Tibial artery (tissue), 4 donors: ENCODE data around the gene SLC38A3.

Source experiments
- DNase-seq, 2 donors: peaks; one replicate each; pipeline ENCODE4 v3.0.0-alpha.2; 2019
- H3K27ac ChIP-seq, 2 donors: fragments of 200-600 bp; sonication (generic) in 1 of 2; 1 replicate in 1 of 2; 2 replicates in 1 of 2; pipeline ENCODE4 v1.5.1; 2018 to 2019; ENCODE audit warnings: mild to moderate bottlenecking in 1 of 2
- H3K27me3 ChIP-seq, 2 donors: fragments of 200-600 bp; sonication (generic) in 1 of 2; one replicate each; pipeline versions ENCODE4 v1.5.1 to v1.6.0; 2016 to 2019
- H3K36me3 ChIP-seq, 3 donors: fragments of 200-600 bp; sonication (generic) in 2 of 3; one replicate each; pipeline ENCODE4 v1.5.1; 2016 to 2019; ENCODE audit warnings: mild to moderate bottlenecking in 2 of 3
- H3K4me1 ChIP-seq, 4 donors: fragments of 200-600 bp; sonication (generic) in 2 of 4; 1 replicate in 3 of 4; 2 replicates in 1 of 4; pipeline ENCODE4 v1.5.1; 2016 to 2019
- H3K4me3 ChIP-seq, 2 donors: fragments of 200-600 bp; sonication (generic) in 1 of 2; 1 replicate in 1 of 2; 2 replicates in 1 of 2; pipeline ENCODE4 v1.5.1; 2018 to 2019; ENCODE audit warnings: mild to moderate bottlenecking in 2 of 2
- H3K9me3 ChIP-seq, 3 donors: fragments of 200-600 bp; sonication (generic) in 1 of 3; one replicate each; pipeline ENCODE4 v1.5.1; 2016 to 2019
- intact Hi-C: fragments of 100-400 bp; cut with DNase I; formaldehyde crosslinking; loops from one replicate; pipeline ENCODE4 v1.15.0; 2023; ENCODE audit warnings: low total_unique reads
- TF ChIP-seq, protein P1 (sequence below), 2 experiments: fragments of 200-600 bp in 1 of 2; fragments of 450-650 bp in 1 of 2; IDR thresholded peaks; one replicate each; pipeline ENCODE4 v1.5.1; 2017 to 2019; ENCODE audit warnings: antibody characterized with exemption in 2 of 2, mild to moderate bottlenecking in 1 of 2, moderate library complexity in 1 of 2

SLC38A3 gene

DNA sequence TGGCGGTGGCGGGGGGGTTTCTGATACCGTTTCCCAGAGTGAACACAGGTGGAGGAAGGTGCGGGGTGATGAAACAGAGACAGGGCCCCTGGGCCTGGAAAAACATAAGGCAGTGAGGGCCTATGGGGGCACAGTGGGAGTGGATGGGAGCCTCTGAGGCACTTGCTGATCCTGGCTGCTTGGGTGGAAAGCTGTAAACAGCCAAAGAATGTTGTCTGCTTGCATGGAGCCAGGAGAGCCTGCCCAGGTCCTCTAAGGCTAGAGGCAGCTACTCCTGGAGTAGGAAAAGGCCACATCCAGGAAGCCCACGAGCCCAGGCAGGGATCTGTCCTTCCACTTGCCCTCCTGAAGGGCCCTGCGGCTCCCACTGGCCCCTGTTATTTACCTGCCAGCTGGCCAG, 60.9 kb downstream of the SLC38A3 start:
- H3K36me3 ChIP-seq: no peaks in the 10 kb centered on the region
- H3K4me3 ChIP-seq: peak overlapping the region; percentile 65 to 66
- peaks cover 8 to 88% (median 79%) of the 10 kb centered on the region in 4 donors for H3K4me1 ChIP-seq
- no peak for DNase-seq
- H3K27ac ChIP-seq: peak overlapping the region; percentile 96 to 98
- no peaks in the 10 kb centered on the region for H3K9me3 ChIP-seq
- H3K27me3 ChIP-seq: no peaks in the 10 kb centered on the region
- TF ChIP-seq, protein P1, sequence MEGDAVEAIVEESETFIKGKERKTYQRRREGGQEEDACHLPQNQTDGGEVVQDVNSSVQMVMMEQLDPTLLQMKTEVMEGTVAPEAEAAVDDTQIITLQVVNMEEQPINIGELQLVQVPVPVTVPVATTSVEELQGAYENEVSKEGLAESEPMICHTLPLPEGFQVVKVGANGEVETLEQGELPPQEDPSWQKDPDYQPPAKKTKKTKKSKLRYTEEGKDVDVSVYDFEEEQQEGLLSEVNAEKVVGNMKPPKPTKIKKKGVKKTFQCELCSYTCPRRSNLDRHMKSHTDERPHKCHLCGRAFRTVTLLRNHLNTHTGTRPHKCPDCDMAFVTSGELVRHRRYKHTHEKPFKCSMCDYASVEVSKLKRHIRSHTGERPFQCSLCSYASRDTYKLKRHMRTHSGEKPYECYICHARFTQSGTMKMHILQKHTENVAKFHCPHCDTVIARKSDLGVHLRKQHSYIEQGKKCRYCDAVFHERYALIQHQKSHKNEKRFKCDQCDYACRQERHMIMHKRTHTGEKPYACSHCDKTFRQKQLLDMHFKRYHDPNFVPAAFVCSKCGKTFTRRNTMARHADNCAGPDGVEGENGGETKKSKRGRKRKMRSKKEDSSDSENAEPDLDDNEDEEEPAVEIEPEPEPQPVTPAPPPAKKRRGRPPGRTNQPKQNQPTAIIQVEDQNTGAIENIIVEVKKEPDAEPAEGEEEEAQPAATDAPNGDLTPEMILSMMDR (IDR thresholded peaks at IDR 0.05): no peak
- intact Hi-C loops: no loop called here

DNA sequence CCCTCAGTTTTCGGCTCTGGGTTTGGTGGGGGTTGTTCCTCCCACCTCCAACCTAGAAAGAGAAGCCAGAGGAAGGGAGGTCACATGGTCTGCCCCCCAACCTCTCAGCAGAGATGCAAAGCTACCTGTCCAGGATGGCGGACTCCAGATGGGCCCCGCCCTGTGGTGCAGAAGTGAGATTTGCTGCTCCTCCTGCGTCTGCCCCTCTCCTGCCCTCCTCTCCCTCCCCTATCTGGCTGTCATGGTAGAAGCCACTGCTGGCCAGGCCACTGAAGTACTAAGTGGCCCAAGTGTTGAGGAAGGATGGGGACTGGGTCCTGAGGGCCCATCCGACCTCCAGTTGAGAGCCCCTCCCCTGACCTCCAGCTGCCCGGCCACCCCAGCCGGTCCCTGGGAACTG, 61.8 kb downstream of the SLC38A3 start:
- no peaks in the 10 kb centered on the region for H3K36me3 ChIP-seq
- intact Hi-C loops: no loop called here
- H3K9me3 ChIP-seq: no peaks in the 10 kb centered on the region
- TF ChIP-seq, protein P1 (IDR thresholded peaks at IDR 0.05): no peak
- peak overlapping the region; percentile 96 to 98 for H3K27ac ChIP-seq
- peak overlapping the region; percentile 65 to 66 for H3K4me3 ChIP-seq
- no peak for DNase-seq
- H3K4me1 ChIP-seq: peaks cover 8 to 81% (median 74%) of the 10 kb centered on the region in 4 donors
- no peaks in the 10 kb centered on the region for H3K27me3 ChIP-seq

DNA sequence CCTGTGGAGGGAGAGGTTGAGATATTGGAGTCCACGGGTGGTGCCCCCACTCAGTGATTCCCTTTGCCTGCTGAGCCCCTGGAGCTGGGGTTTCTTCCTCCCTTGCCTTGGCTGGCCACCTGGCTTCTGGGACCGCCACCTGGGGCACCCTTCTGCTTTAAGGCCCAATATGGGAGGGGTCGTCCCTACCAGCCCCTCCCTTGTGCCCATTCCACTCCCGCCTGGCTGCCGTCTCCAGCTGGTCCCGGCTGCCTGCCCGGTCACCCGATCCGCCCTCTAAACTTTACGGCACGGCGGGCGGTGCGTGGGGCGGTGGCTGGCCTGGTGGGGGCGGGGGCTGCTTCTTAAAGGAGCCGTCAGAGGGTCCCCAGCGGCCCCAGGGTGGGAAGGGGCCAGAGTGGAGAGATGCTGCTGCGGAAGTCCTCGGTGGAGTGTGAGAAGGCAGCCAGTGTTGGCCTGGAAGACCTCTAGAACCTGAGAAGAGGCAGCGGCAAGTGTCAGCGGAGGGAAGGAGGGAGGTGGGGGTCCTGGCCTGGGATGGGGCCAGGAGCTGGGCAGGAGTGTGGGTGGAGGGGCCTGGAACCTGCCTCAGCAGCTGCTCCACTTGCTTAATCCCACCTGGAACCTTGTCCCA, 62.3 kb downstream of the SLC38A3 start:
- no peaks in the 10 kb centered on the region for H3K9me3 ChIP-seq
- H3K4me1 ChIP-seq: peaks cover 8 to 81% (median 74%) of the 10 kb centered on the region in 4 donors
- peak; percentile 60 to 88 for DNase-seq
- no peaks in the 10 kb centered on the region for H3K27me3 ChIP-seq
- peak overlapping the region; percentile 65 to 66 for H3K4me3 ChIP-seq
- TF ChIP-seq, protein P1 (IDR thresholded peaks at IDR 0.05): no peak
- H3K27ac ChIP-seq: peak overlapping the region; percentile 96 to 98
- intact Hi-C loops: no loop called here
- H3K36me3 ChIP-seq: no peaks in the 10 kb centered on the region

DNA sequence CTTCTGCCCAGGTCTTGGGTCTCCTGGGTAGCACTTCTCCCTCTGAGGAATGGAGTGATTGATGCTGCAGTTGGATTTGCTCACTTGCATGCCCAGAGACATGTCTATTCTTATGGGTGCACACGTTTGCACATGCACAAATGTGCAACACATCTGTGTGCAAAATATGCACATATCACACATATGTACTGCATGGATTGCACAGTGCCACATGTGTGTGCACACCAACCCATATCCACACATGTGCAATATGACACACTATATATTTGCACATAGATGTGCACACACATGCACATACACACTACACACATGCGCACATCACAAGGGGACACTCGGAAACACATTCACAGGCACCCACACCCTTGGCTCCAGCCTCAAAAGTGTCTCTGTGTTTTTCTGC, 63.2 kb downstream of the SLC38A3 start:
- TF ChIP-seq, protein P1 (IDR thresholded peaks at IDR 0.05): no peak
- peak overlapping the region; percentile 40 to 66 for H3K4me3 ChIP-seq
- intact Hi-C loops: no loop called here
- H3K27me3 ChIP-seq: no peaks in the 10 kb centered on the region
- H3K9me3 ChIP-seq: no peaks in the 10 kb centered on the region
- no peak for DNase-seq
- H3K4me1 ChIP-seq: peaks cover 8 to 88% (median 75%) of the 10 kb centered on the region in 4 donors
- no peaks in the 10 kb centered on the region for H3K36me3 ChIP-seq
- H3K27ac ChIP-seq: peak overlapping the region; percentile 96 to 98

- peak; percentile 63 to 91 for DNase-seq
- peaks cover 7 to 88% (median 74%) of the 10 kb centered on the region in 4 donors for H3K4me1 ChIP-seq
- H3K27ac ChIP-seq: peak within 1 kb of the TSS; percentile 96 to 98
- H3K4me3 ChIP-seq: peak within 1 kb of the TSS; percentile 65 to 66
- TF ChIP-seq, protein P1 (IDR thresholded peaks at IDR 0.05): no peak
- no peaks in the 10 kb centered on the region for H3K27me3 ChIP-seq
- no peaks in the 10 kb centered on the region for H3K36me3 ChIP-seq
- intact Hi-C loops: no loop called here
- no peaks in the 10 kb centered on the region for H3K9me3 ChIP-seq
These were observed 63.8 kb downstream of the SLC38A3 start, which contains the start of gene SEMA3B for GRCh38 chr3:50268703-50269451. Gene SEMA3B (plus strand): TSS chr3:50269147. CDS start chr3:50269241, 94 bp downstream.
